HG03108 (cell line): ENCODE data around the gene TEC.

Source experiments
- ATAC-seq: cut with Tn5 transposase; IDR thresholded peaks from one replicate; pipeline ENCODE4 v1.9.1; 2021; ENCODE audit warnings: moderate library complexity; ENCODE audit not compliant: unreplicated experiment

TEC gene

DNA sequence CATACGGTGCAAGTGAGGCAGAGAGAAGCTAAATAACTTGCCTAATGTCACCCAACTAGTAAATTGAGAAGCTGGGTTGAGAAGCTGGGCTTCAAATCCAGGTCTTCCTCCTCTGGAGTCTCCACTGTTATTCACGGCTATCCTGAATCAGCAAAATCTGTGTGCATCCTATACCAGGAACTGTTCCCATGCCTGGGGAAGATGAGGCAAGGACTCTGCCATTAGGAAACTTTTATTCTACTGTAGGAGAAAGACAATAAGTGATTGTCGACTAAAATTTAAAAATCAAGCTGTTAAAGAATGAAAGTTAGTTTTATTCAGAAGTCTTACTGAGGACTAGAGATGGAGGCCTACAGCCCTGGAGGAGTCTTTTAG is 872 bp upstream of the TEC start:
- ATAC-seq, result no peak

GRCh38 chr4:48269861-48270522 is 354 bp upstream of the TEC start:
- peak; percentile 66 for ATAC-seq

DNA sequence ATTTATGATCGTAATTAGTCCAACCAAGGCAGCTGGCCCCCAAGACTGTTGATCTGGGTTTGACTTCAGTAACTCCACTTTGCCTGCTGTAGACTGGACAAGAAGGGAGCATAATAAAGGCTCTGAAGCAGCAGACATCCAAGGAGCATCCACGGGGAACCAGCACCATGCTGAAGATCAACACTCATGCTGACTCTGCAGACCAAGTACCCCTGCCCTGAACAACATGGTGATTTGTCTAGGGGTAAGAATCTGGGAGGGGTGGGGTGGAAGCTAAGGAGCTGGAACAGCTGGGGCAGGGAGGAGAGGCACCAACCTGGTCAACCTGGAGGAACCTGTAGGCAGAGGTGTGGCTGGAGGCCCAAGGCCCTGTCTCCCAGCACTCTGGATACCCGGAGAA is 2.1 kb downstream of the TEC start:
- no peak for ATAC-seq

- ATAC-seq, result no peak
Observed at GRCh38 chr4:48266781-48267180, 2.9 kb downstream of the TEC start.

DNA sequence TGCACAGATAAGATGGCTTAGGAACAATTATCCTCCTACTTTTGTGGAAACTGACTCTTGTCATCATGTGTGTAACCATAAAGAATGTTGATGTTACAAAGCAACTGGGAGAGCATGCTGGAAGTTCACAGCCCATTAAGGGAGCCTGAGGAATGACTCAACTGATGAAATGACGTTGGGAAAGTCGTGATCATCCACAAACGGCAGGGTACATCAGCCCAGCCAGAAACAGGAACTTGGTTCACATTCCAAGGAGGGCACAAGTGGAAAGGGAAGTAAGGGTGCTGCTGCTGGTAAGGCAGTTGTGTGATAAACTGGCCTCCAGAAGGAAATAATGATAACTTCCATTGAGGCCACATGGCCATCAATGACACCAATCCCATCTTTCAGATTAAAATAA is 6.7 kb downstream of the TEC start:
- ATAC-seq, result no peak

DNA sequence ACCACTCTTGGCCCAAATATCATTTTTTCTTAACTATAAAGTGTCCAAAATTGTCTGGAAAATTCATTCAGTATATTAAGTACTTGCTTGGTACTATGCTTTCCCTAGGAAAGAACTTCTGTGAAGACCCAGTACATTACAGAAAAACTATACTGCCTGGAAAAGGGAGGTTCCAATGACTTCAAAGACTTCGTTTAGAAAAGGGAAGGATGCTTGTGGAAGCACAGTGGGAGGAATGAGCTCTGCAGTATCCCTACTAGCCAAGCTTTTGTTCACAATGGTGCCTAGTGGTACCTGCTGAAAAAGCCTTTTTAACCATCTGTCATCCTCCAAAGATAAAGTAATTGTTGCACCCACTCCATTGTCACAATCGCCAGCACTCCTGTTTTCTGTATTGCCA is 7.2 kb downstream of the TEC start:
- ATAC-seq, result no peak

DNA sequence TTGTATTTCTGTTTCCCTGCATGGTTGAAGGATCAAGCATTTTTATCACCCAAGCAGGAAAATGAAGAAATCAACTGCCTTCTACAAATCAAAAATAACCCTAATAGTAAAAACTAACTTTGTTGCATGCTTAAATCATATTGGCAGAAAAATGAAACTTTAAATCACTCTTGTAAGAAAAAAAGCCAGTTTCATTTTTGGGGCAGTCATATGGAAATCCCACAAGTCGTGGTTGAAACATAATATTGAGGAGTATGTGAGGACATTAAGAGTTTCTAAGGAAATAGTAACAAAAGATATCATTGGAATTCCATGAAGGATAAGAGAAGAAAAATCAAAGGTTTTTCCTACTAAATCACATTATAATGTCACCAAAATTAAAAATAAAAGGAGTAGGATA is 8.4 kb downstream of the TEC start:
- ATAC-seq, result no peak

- no peak for ATAC-seq
Observed at GRCh38 chr4:48259748-48260147, 9.9 kb downstream of the TEC start.

- no peak for ATAC-seq
Observed at GRCh38 chr4:48258845-48259397, 10.7 kb downstream of the TEC start.

DNA sequence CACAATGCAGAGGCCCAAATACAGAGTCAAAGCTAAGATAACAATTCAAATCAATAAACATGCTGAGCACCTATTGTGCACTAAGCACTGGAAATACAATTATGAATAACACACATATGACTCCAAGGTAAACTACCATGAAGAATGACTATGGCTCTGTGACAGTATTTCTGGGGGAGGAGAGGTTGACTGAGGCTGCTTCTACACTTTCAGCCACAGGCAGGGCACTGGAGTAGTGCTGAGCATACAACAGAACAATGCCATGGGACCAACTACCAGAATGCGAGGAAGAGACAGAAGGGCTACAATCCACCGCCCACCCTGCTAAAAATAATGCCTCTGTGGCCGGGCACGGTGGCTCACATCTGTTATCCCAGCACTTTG is 13.7 kb downstream of the TEC start:
- ATAC-seq, result no peak

- no peak for ATAC-seq
Observed at GRCh38 chr4:48255072-48255958, 14.3 kb downstream of the TEC start.

DNA sequence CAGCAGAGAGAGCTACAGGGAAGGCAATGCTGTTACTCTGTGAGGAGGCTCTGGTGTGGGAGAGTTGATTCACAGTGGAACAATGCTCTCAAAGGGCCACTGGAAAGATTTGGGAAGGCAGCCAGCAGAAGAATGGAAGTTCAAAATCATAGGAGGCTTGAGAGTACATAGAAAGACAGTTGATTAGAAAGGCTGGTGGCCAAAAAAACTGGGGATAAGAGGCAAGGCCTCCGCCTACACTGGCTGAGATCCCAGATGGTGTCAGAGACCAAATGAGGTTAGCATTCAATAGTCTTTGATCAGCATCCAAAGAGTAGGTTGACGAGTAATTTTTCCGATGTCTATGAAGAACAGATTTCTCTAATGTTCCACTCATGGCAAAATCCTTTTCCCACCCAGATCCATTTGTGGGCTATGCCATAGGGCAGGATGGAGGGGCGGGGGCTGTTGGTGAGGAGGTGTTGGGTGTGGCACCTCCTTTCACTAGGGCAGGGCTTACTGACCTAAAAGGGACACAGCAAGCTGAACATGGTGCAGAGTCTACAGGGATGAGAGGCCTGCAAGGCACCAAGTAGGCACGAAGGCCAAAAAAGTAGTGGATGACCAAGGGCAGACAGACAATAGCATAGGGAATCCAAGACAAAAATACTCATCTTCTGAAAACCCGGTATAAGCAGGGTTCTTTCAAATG is 15.1 kb downstream of the TEC start:
- no peak for ATAC-seq

- ATAC-seq, result no peak
Observed at GRCh38 chr4:48252313-48252712, 17.3 kb downstream of the TEC start.

DNA sequence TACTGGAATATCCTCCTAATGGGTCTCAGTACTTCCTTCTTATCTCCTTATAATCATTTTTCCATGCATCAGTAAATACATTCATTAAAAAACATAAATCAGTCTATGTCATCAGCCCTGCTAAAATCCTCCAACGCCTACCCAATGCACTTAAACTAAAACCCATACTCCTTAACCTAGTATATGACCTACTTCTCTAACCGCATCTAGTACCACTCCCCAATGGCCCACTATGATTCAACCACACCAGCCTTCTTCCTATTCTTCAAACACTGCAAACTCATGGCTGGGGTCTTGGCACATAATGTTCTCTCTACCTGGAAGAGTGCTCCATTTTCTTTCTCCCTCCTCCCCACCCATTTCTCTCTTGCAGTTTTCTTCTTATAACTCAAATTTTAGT is 18.7 kb downstream of the TEC start:
- no peak for ATAC-seq

DNA sequence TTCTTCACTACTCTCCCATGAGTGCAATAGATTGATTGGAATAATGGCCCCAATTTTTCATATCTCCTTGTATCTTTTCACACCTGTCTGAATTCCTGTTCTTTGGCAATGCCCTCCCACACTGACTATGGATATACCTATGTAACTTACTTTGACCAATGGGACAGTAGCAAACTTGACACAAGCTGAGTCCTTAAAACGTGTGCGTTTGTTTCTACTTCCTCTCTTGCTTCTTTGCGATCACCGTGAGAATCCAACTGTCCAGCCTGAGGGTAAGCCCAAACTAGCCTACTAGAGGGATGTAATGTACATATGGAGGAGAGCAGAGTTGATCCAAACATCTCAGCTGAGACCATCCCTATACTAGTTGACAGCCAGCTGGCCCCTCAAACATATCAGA is 19.3 kb downstream of the TEC start:
- ATAC-seq, result no peak

DNA sequence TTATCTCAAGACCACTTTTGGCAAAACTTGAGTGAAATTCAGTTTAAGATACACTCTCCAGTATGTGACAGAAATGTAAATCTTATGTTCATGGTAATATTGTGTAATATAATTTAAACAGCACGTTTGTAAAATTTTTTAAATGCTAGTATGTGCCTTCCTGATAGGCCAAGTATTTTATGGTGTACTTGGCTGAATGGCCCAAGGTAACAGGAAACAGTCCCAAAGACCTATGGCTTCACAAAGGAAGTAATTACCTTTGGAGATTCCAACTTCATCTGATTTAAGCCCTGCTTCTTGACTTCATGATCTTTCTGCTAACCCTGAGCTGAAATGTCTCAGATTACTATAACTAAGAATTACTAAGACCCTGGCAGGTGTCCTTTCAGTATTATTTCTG is 20.3 kb downstream of the TEC start:
- no peak for ATAC-seq

DNA sequence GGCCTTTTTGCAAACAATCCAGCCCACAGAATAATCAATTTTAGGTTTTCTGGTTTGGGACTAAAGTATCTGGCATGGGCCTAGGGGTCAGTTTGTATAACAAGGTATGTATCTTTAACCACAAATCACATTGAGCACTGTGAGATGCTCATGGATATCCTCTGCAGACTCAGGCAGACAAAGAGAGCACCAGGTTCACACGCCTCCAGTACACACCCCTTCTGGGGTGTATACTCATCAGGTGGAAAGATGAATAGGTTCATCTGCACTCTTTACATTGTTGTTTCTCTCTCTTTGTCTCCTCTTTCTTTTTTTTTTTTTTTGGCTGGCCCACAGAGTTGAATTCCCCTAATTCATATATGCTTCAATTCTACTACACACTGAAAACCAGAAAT is 21.1 kb downstream of the TEC start:
- no peak for ATAC-seq

DNA sequence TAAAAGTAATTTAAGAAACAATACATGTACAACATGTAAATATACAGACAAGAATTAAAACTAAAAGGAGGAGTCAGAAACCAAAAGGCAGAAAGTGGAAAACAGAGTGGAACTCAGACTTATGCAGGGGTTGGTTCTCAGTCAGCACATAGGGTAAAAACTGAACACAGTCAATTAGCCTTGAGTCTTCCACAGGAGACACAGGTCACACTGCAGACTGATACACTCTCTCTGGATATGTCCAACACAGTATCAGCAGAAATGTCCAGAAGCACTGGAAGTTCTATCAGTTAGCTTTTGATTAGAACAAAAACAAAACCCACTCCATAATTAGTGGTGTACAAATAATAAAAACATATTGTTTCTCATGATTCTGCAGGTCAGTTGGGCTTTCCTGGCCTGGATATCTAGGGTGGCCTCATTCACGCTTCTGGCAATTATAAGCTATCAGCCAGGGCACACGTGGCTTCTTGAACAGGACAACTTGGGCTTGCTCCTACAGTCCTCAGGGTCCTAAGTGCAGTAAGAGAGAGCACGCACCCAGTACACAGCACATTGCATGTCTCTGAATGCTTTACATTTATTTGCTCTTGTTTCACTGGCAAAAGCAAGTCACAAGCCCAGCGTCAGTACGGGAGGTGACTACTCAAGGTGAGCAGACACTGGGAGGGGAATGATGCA is 21.6 kb downstream of the TEC start:
- no peak for ATAC-seq

DNA sequence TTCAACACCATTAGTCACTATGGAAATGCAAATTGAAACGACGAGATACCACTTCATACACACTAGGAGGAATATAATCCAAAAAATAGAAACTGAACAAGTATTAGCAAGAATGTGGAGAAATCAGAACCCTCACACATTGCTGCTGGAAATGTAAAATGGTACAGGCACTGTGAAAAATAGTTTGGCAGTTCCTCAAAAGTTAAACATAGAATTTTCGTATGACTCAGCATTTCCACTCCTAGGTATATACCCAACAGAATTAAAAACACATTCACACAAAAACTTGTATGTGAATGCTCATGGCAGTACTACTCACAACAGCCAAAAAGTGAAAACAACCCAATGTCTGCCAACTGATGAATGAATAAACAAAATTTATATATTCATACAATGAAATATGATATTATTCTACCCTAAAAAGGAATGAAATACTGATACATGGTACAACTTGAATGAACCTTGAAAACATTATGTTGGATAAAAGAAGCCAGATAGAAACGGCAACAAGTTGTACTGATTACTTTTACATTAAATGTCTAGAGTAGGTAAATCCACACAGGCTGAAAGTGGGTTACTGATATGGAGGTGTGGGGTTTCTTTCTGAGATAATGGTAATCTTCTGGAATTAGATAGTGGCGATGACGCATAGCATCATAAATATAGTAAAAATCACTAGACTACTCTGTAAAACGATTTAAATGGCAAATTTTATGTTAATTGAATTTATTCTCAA is 22.3 kb downstream of the TEC start:
- peak; percentile 54 for ATAC-seq

DNA sequence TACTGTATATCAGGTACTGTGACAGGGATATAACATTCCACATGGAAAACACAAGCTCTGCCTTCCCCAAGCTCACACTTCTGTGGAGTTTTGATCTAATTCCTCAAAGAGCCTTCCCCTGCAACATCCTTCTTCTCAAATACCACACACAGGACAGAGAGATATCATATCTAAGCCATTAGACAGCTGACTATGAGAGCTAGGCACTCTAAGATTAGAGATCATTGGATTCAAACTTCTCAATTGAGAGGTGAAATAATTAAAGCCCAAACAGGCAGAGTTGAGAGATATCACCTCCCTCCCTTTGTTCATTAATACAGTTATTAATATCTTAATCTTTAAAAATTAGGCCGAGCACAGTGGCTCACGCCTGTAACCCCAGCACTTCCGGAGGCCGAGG is 25.0 kb downstream of the TEC start:
- ATAC-seq, result no peak

GRCh38 chr4:48243887-48244286 is 25.8 kb downstream of the TEC start:
- ATAC-seq, result no peak
